GM21447 (cell line): Measurements from ENCODE around the gene PCDHA2.
"Not testable (repeated sequence)": the region's sequence is repeated elsewhere in the genome, so short reads cannot be mapped to it uniquely, and the experiment has no call there.

ENCODE experiments used
- ATAC-seq: cut with Tn5 transposase; IDR thresholded peaks from one replicate; pipeline ENCODE4 v1.9.1; 2021; ENCODE audit not compliant: unreplicated experiment

Gene PCDHA2

GRCh38 chr5:140794595-140795258, at the start of gene PCDHA2:
Gene PCDHA2 (plus strand): TSS chr5:140794852.
- ATAC-seq = no peak

- ATAC-seq = no peak
Observed at GRCh38 chr5:140753561-140753960, 41.1 kb upstream of the PCDHA2 start.

GRCh38 chr5:140764177-140764973, 30.3 kb upstream of the PCDHA2 start:
- ATAC-seq = no peak

- no peak for ATAC-seq
Observed at GRCh38 chr5:140767444-140767843, 27.2 kb upstream of the PCDHA2 start.

GRCh38 chr5:140780512-140780911, 14.1 kb upstream of the PCDHA2 start:
- ATAC-seq = no peak

GRCh38 chr5:140785905-140786686, 8.6 kb upstream of the PCDHA2 start, which contains the start of gene PCDHA1:
Gene PCDHA1 (plus strand): TSS chr5:140786140.
- no peak for ATAC-seq

GRCh38 chr5:140787422-140787821, 7.2 kb upstream of the PCDHA2 start:
- ATAC-seq = not testable (repeated sequence)

- not testable (repeated sequence) for ATAC-seq
Observed at GRCh38 chr5:140787849-140788504, 6.7 kb upstream of the PCDHA2 start.

- ATAC-seq = no peak
Observed at GRCh38 chr5:140791089-140791488, 3.6 kb upstream of the PCDHA2 start.

GRCh38 chr5:140795259-140795641, 598 bp downstream of the PCDHA2 start:
- no peak for ATAC-seq

- ATAC-seq = not testable (repeated sequence)
Observed at GRCh38 chr5:140796072-140796717, 1.5 kb downstream of the PCDHA2 start.

GRCh38 chr5:140796718-140797095, 2.1 kb downstream of the PCDHA2 start:
- no peak for ATAC-seq

- no peak for ATAC-seq
Observed at GRCh38 chr5:140800816-140801493, 6.3 kb downstream of the PCDHA2 start, which contains the start of gene PCDHA3. Gene PCDHA3 (plus strand): TSS chr5:140801057.

GRCh38 chr5:140801494-140801841, 6.8 kb downstream of the PCDHA2 start:
- no peak for ATAC-seq

GRCh38 chr5:140802381-140802780, 7.7 kb downstream of the PCDHA2 start:
- not testable (repeated sequence) for ATAC-seq

GRCh38 chr5:140802781-140803271, 8.2 kb downstream of the PCDHA2 start:
- no peak for ATAC-seq

GRCh38 chr5:140806834-140807775, 12.5 kb downstream of the PCDHA2 start, which contains the start of gene PCDHA4:
Gene PCDHA4 (plus strand): TSS chr5:140807068.
- no peak for ATAC-seq

GRCh38 chr5:140808241-140808888, 13.7 kb downstream of the PCDHA2 start:
- not testable (repeated sequence) for ATAC-seq
